OCI-LY3 (cell line): ENCODE measurements around the gene ABTB2.

Experiments
- EZH2phosphoT487 ChIP-seq: fragments of 200-600 bp; shearing (Covaris generic); IDR thresholded peaks from 2 replicates; pipeline ENCODE4 v1.6.1; 2018; ENCODE audit warnings: antibody characterized with exemption, mixed run types, low read depth
- TF ChIP-seq, protein P1 (sequence below): fragments of 200-600, 300-600 bp; sonication (generic); IDR thresholded peaks from 2 replicates; pipeline ENCODE4 v1.5.1; 2014; ENCODE audit warnings: antibody characterized with exemption, low read length, low read depth

DNA sequence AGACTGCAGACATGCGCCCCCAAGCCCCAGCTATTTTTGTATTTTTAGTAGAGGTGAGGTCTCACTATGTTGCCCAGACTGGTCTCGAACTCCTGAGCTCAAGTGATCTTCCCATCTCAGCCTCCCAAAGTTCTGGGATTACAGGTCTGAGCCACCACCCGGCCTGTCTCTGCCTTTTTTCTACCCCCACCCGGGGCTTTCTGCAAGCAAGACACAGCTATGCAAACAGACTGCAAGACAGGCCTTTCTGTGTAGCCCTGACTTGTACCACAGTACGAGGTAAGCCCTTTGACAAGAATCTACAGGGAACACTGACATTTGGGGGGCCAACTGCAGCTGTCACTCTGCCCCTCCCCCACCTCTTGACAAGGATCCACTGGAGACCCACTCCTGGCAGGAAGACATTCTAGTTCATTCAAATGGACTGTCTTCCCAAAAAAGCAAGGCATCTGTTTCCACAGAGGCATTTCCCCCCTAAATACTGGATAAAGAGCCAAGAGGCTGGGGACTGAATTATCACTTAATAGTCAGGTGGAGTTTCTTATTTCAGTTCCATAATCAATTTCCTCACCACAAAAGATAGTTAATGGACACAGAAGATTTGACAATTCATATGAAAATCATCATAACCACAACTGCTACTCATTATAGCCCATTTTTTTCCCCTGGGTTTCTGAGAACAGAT is 118.2 kb downstream of the ABTB2 start:
- TF ChIP-seq, protein P1, sequence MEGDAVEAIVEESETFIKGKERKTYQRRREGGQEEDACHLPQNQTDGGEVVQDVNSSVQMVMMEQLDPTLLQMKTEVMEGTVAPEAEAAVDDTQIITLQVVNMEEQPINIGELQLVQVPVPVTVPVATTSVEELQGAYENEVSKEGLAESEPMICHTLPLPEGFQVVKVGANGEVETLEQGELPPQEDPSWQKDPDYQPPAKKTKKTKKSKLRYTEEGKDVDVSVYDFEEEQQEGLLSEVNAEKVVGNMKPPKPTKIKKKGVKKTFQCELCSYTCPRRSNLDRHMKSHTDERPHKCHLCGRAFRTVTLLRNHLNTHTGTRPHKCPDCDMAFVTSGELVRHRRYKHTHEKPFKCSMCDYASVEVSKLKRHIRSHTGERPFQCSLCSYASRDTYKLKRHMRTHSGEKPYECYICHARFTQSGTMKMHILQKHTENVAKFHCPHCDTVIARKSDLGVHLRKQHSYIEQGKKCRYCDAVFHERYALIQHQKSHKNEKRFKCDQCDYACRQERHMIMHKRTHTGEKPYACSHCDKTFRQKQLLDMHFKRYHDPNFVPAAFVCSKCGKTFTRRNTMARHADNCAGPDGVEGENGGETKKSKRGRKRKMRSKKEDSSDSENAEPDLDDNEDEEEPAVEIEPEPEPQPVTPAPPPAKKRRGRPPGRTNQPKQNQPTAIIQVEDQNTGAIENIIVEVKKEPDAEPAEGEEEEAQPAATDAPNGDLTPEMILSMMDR = peak; percentile 3; the same call in 1 of the 2 replicates
- TF ChIP-seq EZH2phosphoT487 = no peak
